DOHH2 (cell line): ENCODE data around the gene TNFAIP8L1.

ENCODE experiments used
- CTCF ChIP-seq: fragments of 200-600 bp; sonication (generic); IDR thresholded peaks from one replicate; pipeline ENCODE4 v1.5.1; 2014; ENCODE audit warnings: antibody characterized with exemption, mild to moderate bottlenecking, low read depth, low read length; ENCODE audit not compliant: poor library complexity, severe bottlenecking
- EZH2phosphoT487 ChIP-seq: fragments of 200-600 bp; sonication (generic); IDR thresholded peaks from 2 replicates; pipeline ENCODE4 v1.6.1; 2017; ENCODE audit warnings: borderline replicate concordance, mild to moderate bottlenecking, antibody characterized with exemption, low read length, moderate library complexity, mixed read lengths

GRCh38 chr19:4702764-4703163, 63.4 kb downstream of the TNFAIP8L1 start:
- TF ChIP-seq EZH2phosphoT487 (no peak), CTCF (no peak)
